GM18517 (cell line): Measurements from ENCODE around the gene PODXL2.
"Not testable (repeated sequence)": the region's sequence is repeated elsewhere in the genome, so short reads cannot be mapped to it uniquely, and the experiment has no call there.

Experiments
- ATAC-seq: cut with Tn5 transposase; IDR thresholded peaks from one replicate; pipeline ENCODE4 v1.9.1; 2021; ENCODE audit warnings: mild to moderate bottlenecking, moderate library complexity; ENCODE audit not compliant: unreplicated experiment

The PODXL2 gene

GRCh38 chr3:127652246-127652995 is 23.4 kb downstream of the PODXL2 start:
- ATAC-seq: no peak

- no peak for ATAC-seq
These were observed 25.4 kb downstream of the PODXL2 start for GRCh38 chr3:127654374-127654773.

DNA sequence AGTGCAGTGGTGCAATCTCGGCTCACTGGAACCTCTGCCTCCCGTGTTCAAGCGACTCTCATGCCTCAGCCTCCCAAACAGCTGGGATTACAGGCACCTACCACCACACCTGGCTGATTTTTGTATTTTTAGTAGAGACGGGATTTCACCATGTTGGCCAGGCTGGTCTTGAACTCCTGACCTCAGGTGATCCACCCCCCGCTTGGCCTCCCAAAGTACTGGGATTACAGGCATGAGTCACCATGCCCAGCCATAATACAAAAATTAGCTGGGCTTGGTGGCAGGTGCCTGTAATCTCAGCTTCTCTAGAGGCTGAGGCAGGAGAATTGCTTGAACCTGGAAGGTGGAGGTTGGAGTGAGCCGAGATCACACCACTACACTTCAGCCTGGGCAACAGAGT is 26.0 kb downstream of the PODXL2 start:
- not testable (repeated sequence) for ATAC-seq

GRCh38 chr3:127655641-127656040 is 26.7 kb downstream of the PODXL2 start:
- no peak for ATAC-seq

GRCh38 chr3:127656906-127657305 is 27.9 kb downstream of the PODXL2 start:
- no peak for ATAC-seq

DNA sequence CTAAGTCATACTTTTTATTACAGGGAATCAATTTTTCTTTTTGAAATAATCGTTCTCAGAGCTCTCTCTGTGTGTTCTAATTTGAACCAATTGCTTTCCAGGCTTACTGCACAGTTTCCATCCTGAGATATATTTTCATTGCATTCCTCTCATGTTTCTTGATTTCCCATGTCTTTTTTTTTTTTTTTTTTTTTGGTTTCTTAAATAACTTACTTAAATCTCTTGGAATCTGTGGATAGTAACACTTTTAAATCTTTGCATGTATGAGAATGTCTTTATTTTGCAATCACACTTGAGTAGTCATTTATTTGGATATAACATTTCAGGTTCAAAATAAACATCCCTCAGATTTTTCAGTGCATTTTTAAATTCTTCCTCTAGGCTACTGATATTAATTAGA is 29.2 kb downstream of the PODXL2 start:
- ATAC-seq: no peak

GRCh38 chr3:127660621-127661251 is 31.8 kb downstream of the PODXL2 start:
- ATAC-seq: no peak

DNA sequence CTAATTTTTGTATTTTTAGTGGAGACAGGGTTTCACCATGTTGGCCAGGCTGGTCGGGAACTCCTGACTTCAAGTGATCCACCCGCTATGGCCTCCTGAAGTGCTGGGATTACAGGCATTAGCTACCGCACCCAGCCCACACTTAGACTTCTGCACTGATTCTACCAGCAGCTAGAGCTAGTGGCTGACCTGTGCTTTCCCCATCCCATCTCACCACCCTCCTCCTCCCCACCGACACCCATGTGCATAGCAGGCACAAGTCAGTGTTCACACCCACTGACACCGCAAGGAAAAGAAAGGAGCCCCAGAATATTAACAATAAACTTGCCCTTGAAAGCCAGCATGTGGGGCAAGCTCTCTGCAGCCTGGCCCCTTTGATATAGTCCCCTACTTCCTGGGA is 32.6 kb downstream of the PODXL2 start:
- no peak for ATAC-seq

- ATAC-seq: no peak
These were observed 33.0 kb downstream of the PODXL2 start for GRCh38 chr3:127662001-127662469.

DNA sequence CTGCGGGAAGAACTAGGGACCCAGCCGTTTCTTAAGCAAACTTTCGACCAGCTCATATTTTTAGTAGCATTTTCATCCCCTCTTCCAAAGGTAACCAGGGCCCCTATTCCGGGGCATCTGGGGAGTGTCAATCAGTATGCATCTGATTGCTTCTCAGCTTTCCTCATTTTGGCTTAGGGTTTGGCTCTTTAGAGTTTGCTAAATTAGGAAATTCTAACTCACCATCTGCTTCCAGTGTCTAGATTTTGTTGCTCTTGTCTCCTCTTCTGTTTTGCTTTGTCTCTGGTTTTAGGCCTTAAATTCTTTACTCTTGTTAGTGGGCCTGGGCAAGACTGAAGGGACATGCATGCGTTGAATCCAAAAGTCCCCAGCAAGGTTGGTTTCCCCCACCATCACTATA is 34.2 kb downstream of the PODXL2 start:
- no peak for ATAC-seq

DNA sequence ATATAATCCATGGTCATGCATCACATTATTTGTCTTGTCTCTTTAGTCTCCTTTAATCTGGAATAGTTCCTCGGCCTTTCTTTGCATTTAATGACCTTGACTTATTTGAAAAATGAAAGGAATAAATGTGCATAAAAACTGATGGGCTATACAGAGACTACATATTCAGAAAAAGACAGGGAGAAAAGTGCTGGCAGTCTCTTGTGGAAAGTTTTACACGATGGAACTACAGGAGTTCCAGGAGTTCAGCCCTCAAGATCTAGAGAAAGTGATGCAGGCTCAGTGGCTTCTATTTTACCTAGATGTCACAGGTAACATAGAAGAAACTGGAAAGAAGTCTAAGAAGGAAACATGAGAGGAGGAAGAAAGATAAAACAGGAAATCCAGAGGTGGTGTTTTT is 36.2 kb downstream of the PODXL2 start:
- ATAC-seq: no peak

GRCh38 chr3:127665586-127665985 is 36.6 kb downstream of the PODXL2 start:
- no peak for ATAC-seq

GRCh38 chr3:127666676-127667075 is 37.7 kb downstream of the PODXL2 start:
- no peak for ATAC-seq

GRCh38 chr3:127667119-127667681 is 38.2 kb downstream of the PODXL2 start:
- no peak for ATAC-seq

DNA sequence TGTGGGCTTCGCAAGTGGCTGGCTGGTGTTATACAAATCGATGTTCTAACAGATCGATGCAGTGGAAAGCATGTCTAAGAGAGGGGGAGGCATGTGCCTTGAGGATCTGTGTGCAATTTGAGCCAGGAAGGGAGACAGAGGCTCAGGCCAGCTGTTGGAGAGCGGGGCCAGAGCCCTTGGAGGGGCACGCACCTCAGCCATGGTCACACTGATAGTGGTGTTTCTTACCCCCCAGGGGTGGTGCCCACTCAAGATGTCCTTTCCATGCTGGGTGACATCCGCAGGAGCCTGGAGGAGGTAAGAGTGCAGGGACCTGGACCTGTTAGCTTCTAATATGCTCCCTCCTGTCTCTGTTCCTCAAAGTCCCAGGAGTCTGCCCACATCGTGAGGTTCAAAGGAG is 39.9 kb downstream of the PODXL2 start:
- no peak for ATAC-seq

GRCh38 chr3:127669541-127670228 is 40.7 kb downstream of the PODXL2 start:
- ATAC-seq: no peak

DNA sequence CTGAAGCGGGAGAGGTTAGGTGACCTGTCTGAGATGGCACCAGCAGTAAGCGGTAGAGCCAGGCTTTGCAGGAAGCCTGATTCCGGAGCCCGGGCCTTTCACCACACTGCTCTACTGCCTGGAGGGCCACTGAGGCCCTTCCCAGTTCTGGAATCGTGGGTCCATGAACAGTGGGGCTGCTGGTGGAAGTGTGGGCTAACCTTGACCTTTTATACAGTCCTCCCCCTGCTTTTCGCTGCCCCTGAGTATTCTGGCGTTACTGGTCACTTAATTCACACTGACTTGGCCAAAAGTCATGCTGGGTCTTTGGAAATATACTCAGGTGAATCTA is 41.2 kb downstream of the PODXL2 start:
- no peak for ATAC-seq

GRCh38 chr3:127670761-127671522 is 42.0 kb downstream of the PODXL2 start:
- no peak for ATAC-seq

GRCh38 chr3:127671523-127672428 is 42.8 kb downstream of the PODXL2 start:
- peak; percentile 20 for ATAC-seq
